HepG2 (cell line): ENCODE data around the gene KCND2. TPM values are rescaled to one million over a fixed set of nuclear protein-coding genes. Genes with fewer than 3 reads are reported as not detected.

Experiments
- ATAC-seq: fragments of 200-7000 bp; cut with Tn5 transposase; 3 replicates; pipeline ENCODE4 v1.9.1; 2020; ENCODE audit warnings: mild to moderate bottlenecking, moderate library complexity
- BruUV-seq: library from RNA; stranded (reverse); fragments of 400-500 nt; replicated peaks from 2 replicates; lab custom pipeline; 2021; lab: Mats Ljungman, UMichigan
- CTCF ChIA-PET: fragments of 300-600 bp; formaldehyde crosslinking; extraction: SDS; loops from one replicate; lab custom pipeline; 2021; ENCODE audit warnings: low total read pairs, inconsistent platforms, low intra/inter-chr PET ratio; lab: Yijun Ruan, JAX
- POLR2A ChIA-PET: fragments of 350-600 bp; sonication (Branson Sonifier 250); formaldehyde crosslinking; loops from one replicate; lab custom pipeline; 2020; ENCODE audit warnings: antibody characterized with exemption, inconsistent platforms; lab: Yijun Ruan, JAX
- DNase-seq: peaks from one replicate; pipeline ENCODE4 v3.0.0-alpha.2; 2015; ENCODE audit warnings: low spot score
- FAIRE-seq: peaks from 3 replicates; lab custom pipeline; 2011; peaks lifted over from hg19 to GRCh38; lab: Jason Lieb, UNC
- H2AFZ ChIP-seq: one replicate; pipeline ENCODE4 v1.6.1; 2011; ENCODE audit warnings: low read length, inconsistent platforms
- H3K27ac ChIP-seq: fragments of 300-600 bp; 3 replicates; pipeline ENCODE4 v1.8.0; 2011; ENCODE audit warnings: mixed run types, mild to moderate bottlenecking, mixed read lengths, low read length, inconsistent platforms; ENCODE audit not compliant: insufficient read depth; ENCODE audit errors: extremely low read length
- H3K27me3 ChIP-seq, 2 experiments: fragments of 200-600 bp in 1 of 2; 2 replicates in 1 of 2; 3 replicates in 1 of 2; pipeline versions ENCODE4 v1.6.0 to v1.8.0; 2011; ENCODE audit warnings: low read length in 2 of 2, mild to moderate bottlenecking in 2 of 2, moderate library complexity in 2 of 2, inconsistent platforms in 1 of 2; ENCODE audit not compliant: insufficient read depth in 2 of 2, control insufficient read depth in 1 of 2
- H3K36me3 ChIP-seq, 2 experiments: fragments of 200-600 bp in 1 of 2; replicated peaks in 1 of 2; 2 replicates in 1 of 2; 3 replicates in 1 of 2; pipeline versions ENCODE4 v1.5.1 to v1.8.0; 2011; ENCODE audit warnings: low read length in 2 of 2, inconsistent platforms in 1 of 2; ENCODE audit not compliant: insufficient read depth in 2 of 2, control insufficient read depth in 1 of 2
- H3K4me1 ChIP-seq: 2 replicates; pipeline ENCODE4 v1.5.1; 2012; ENCODE audit warnings: low read length, inconsistent platforms; ENCODE audit not compliant: insufficient read depth
- H3K4me2 ChIP-seq: 2 replicates; pipeline ENCODE4 v1.6.0; 2011; ENCODE audit warnings: low read depth, low read length, inconsistent platforms
- H3K4me3 ChIP-seq, 3 experiments: fragments of 200-600 bp in 1 of 3; sonication (generic), shearing (Covaris generic) in 1 of 3; replicated peaks in 1 of 3; 2 replicates each; pipeline ENCODE4 v1.5.1; 2011 to 2016; ENCODE audit warnings: low read length in 3 of 3, inconsistent platforms in 2 of 3, low read depth in 2 of 3, mild to moderate bottlenecking in 2 of 3, control low read depth in 1 of 3, mixed read lengths in 1 of 3; ENCODE audit not compliant: insufficient read depth in 1 of 3
- H3K79me2 ChIP-seq: one replicate; pipeline ENCODE4 v1.6.1; 2011; ENCODE audit warnings: low read length, inconsistent platforms; ENCODE audit not compliant: insufficient read depth
- H3K9ac ChIP-seq: 2 replicates; pipeline ENCODE4 v1.6.0; 2011; ENCODE audit warnings: mild to moderate bottlenecking, low read depth, low read length, inconsistent platforms; ENCODE audit not compliant: insufficient read depth
- H3K9me3 ChIP-seq: 2 replicates; pipeline ENCODE4 v1.5.1; 2012; ENCODE audit warnings: mild to moderate bottlenecking, low read length
- H4K20me1 ChIP-seq: 2 replicates; pipeline ENCODE4 v1.6.0; 2011; ENCODE audit warnings: inconsistent platforms, mild to moderate bottlenecking, low read length, moderate library complexity; ENCODE audit not compliant: insufficient read depth
- EHMT2 ChIP-seq: fragments of 200-600 bp; sonication (generic); IDR thresholded peaks from 2 replicates; pipeline ENCODE4 v1.7.0; 2017; ENCODE audit warnings: antibody characterized with exemption, low read depth, low read length, borderline replicate concordance
- NFE2L2 ChIP-seq: fragments of 150-350 bp; IDR thresholded peaks from 2 replicates; pipeline ENCODE4 v1.6.1; 2014; ENCODE audit warnings: low read length
- PHF21A ChIP-seq: sonication (generic); formaldehyde crosslinking; IDR thresholded peaks from 2 replicates; pipeline ENCODE4 v1.5.0; 2020; ENCODE audit warnings: mild to moderate bottlenecking, missing genetic modification reagents
- PRMT3 ChIP-seq: sonication (generic); formaldehyde crosslinking; IDR thresholded peaks from 2 replicates; pipeline ENCODE4 v1.8.1; 2022; ENCODE audit warnings: low read depth, mild to moderate bottlenecking, moderate library complexity, missing genetic modification reagents, borderline replicate concordance
- U2AF2 ChIP-seq: fragments of 200-400 bp; formaldehyde crosslinking; IDR thresholded peaks from 2 replicates; pipeline ENCODE4 v1.6.1; 2017; ENCODE audit warnings: low read depth, mild to moderate bottlenecking, low read length
- ZBTB42 ChIP-seq: sonication (generic); formaldehyde crosslinking; IDR thresholded peaks from 2 replicates; pipeline ENCODE4 v1.5.0; 2020; ENCODE audit warnings: mild to moderate bottlenecking, missing genetic modification reagents
- ZSCAN29 ChIP-seq: sonication (generic); formaldehyde crosslinking; conservative IDR thresholded peaks from 2 replicates; pipeline ENCODE4 v1.4.0; 2020; ENCODE audit warnings: mild to moderate bottlenecking, missing genetic modification reagents
- WGBS: methylation state at CpG from one replicate; pipeline ENCODE4 v1.1.6; 2017; ENCODE audit warnings: low lambda C conversion rate; 5-methylcytosine and 5-hydroxymethylcytosine counted together
- in situ Hi-C: cut with HindIII; loops from 2 replicates; pipeline ENCODE4 v1.10.0; 2017; ENCODE audit warnings: low pct_unique_long_range_greater_than_20kb; ENCODE audit not compliant: extremely low pct_ligation_motif_present
- intact Hi-C: fragments of 100-400 bp; cut with micrococcal nuclease; formaldehyde crosslinking; loops from one replicate; pipeline ENCODE4 v1.10.0; 2022; ENCODE audit not compliant: unreplicated experiment
- polyA plus RNA-seq, 8 experiments: library from polyadenylated mRNA; depleted of rRNA in 3 of 8; stranded (reverse) in 7 of 8; unstranded in 1 of 8; fragments of >200 nt; fragmentation: Illumina TruSeq in 4 of 8; extraction: Trizol in 4 of 8; gene quantifications; 2 replicates each; pipeline versions ENCODE4 v1.2.1 to v1.2.3, GENCODE V29; 2011 to 2016; ENCODE audit warnings: low read depth in 4 of 8, missing spikeins in 1 of 8, mixed read lengths in 1 of 8; ENCODE audit not compliant: insufficient read depth in 1 of 8
- total RNA-seq, 5 experiments: library from RNA; depleted of rRNA; stranded (reverse); fragments of >200 nt; fragmentation: Illumina TruSeq; extraction: Trizol; gene quantifications; 2 replicates each; pipeline ENCODE4 v1.2.3, GENCODE V29; 2016; ENCODE audit warnings: low read depth in 1 of 5
- TF ChIP-seq, protein P1 (sequence below): IDR thresholded peaks from 2 replicates; pipeline ENCODE4 v1.6.1; 2016
- TF ChIP-seq, protein P2 (sequence below): sonication (generic); formaldehyde crosslinking; IDR thresholded peaks from 2 replicates; pipeline ENCODE4 v1.4.0; 2020; ENCODE audit warnings: low read depth, mild to moderate bottlenecking, missing genetic modification reagents

The KCND2 gene
- total and polyA plus RNA-seq, 2 of the 13 experiments (the other 11 are each of a cell fraction or from before 2014, with no cell fraction given): not detected

GRCh38 chr7:120724448-120724847, 451.5 kb downstream of the KCND2 start:
- DNase-seq (no peak), ATAC-seq (no peak), FAIRE-seq (no peak)
- Histone ChIP-seq H3K79me2 (no peaks in the 10 kb centered on the region), H3K4me3 (no peak overlapping the region), H3K4me1 (no peaks in the 10 kb centered on the region), H3K4me2 (no peak overlapping the region), H4K20me1 (no peaks in the 10 kb centered on the region), H3K36me3 (no peaks in the 10 kb centered on the region), H3K9ac (no peak overlapping the region), H3K27ac (no peak overlapping the region), H3K27me3 (no peaks in the 10 kb centered on the region), H2AFZ (no peak overlapping the region), H3K9me3 (no peaks in the 10 kb centered on the region)
- in situ Hi-C loops (no loop called here), intact Hi-C loops (no loop called here)
- 41% methylated on average over 2 of the region's 2 CpGs for WGBS
- POLR2A ChIA-PET: no interaction called here
- BruUV-seq: no TSS peak
- CTCF ChIA-PET: no interaction called here
- TF ChIP-seq PHF21A (CRISPR knock-in tag) (no peak), EHMT2 (no peak), ZSCAN29 (CRISPR knock-in tag) (no peak), ZBTB42 (CRISPR knock-in tag) (no peak), NFE2L2 (no peak), PRMT3 (CRISPR knock-in tag) (no peak)
- TF ChIP-seq, protein P1, sequence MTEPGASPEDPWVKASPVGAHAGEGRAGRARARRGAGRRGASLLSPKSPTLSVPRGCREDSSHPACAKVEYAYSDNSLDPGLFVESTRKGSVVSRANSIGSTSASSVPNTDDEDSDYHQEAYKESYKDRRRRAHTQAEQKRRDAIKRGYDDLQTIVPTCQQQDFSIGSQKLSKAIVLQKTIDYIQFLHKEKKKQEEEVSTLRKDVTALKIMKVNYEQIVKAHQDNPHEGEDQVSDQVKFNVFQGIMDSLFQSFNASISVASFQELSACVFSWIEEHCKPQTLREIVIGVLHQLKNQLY (CRISPR knock-in tag): no peak
- TF ChIP-seq, protein P2, sequence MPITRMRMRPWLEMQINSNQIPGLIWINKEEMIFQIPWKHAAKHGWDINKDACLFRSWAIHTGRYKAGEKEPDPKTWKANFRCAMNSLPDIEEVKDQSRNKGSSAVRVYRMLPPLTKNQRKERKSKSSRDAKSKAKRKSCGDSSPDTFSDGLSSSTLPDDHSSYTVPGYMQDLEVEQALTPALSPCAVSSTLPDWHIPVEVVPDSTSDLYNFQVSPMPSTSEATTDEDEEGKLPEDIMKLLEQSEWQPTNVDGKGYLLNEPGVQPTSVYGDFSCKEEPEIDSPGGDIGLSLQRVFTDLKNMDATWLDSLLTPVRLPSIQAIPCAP (CRISPR knock-in tag): no peak

DNA sequence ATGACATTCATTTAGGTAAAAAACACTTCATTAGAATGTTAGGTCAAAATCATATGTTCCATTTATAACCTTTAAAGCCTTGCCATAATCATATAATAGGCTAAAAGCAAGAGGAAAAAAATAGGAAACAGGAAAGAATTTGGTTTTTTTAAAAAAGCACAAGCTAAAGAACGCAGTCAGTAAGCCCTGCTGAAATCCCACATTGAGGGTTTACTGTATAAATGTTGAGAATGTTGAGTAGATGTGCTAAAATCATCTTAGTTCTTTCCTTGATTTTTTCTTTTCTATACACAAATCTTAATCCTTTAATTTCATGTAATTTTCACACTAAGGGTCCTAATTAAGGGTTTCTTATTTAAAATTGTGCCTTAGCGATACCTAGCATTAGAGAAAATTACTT, 452.0 kb downstream of the KCND2 start:
- H3K9ac ChIP-seq: no peak overlapping the region
- in situ Hi-C loops: no loop called here
- H3K79me2 ChIP-seq: no peaks in the 10 kb centered on the region
- CTCF ChIA-PET: no interaction called here
- H3K4me2 ChIP-seq: no peak overlapping the region
- no peak overlapping the region for H3K27ac ChIP-seq
- DNase-seq (no peak), FAIRE-seq (no peak), ATAC-seq (no peak)
- POLR2A ChIA-PET: no interaction called here
- BruUV-seq: no TSS peak
- no peak overlapping the region for H2AFZ ChIP-seq
- no peaks in the 10 kb centered on the region for H3K4me1 ChIP-seq
- WGBS: 16% methylated on average over 2 of the region's 2 CpGs
- no peak overlapping the region for H3K4me3 ChIP-seq
- H4K20me1 ChIP-seq: no peaks in the 10 kb centered on the region
- no peaks in the 10 kb centered on the region for H3K36me3 ChIP-seq
- no peaks in the 10 kb centered on the region for H3K27me3 ChIP-seq
- intact Hi-C loops: loop anchor here (5.0 kb wide), 1 partner anchor 788 kb away; no protein-coding TSS in a partner anchor
- H3K9me3 ChIP-seq: no peaks in the 10 kb centered on the region
- TF ChIP-seq U2AF2: no peak
